Neural cell (in vitro differentiated cells): Measurements from ENCODE around the gene PTPRK. TPM values are rescaled to one million over a fixed set of nuclear protein-coding genes. Genes with fewer than 3 reads are reported as not detected.

Source experiments
- H2AFZ ChIP-seq: fragments of 200-600, 300-800 bp; sonication (generic), shearing (Covaris generic); 2 replicates; pipeline ENCODE4 v1.6.0; 2014; ENCODE audit warnings: low read depth, mild to moderate bottlenecking, antibody characterized with exemption, low read length, moderate library complexity
- H3F3A ChIP-seq: fragments of 200-600 bp; shearing (Covaris generic); 2 replicates; pipeline ENCODE4 v1.6.1; 2016; ENCODE audit warnings: mild to moderate bottlenecking, moderate library complexity, mixed read lengths, antibody characterized with exemption, low read length; ENCODE audit not compliant: insufficient read depth, poor library complexity, severe bottlenecking
- H3K27ac ChIP-seq: fragments of 200-600, 300-800 bp; sonication (generic), shearing (Covaris generic); 2 replicates; pipeline ENCODE4 v1.5.1; 2014; ENCODE audit warnings: mild to moderate bottlenecking, low read length, moderate library complexity
- H3K27me3 ChIP-seq: fragments of 300-800, 200-600 bp; sonication (generic), shearing (Covaris generic); 2 replicates; pipeline ENCODE4 v1.6.0; 2014; ENCODE audit warnings: mild to moderate bottlenecking, low read depth, low read length, moderate library complexity; ENCODE audit not compliant: insufficient read depth
- H3K36me3 ChIP-seq: fragments of 300-800, 200-600 bp; sonication (generic), shearing (Covaris generic); 2 replicates; pipeline ENCODE4 v1.5.1; 2014; ENCODE audit warnings: mild to moderate bottlenecking, antibody characterized with exemption, low read length, moderate library complexity; ENCODE audit not compliant: insufficient read depth
- H3K4me2 ChIP-seq: fragments of 300-800, 200-600 bp; sonication (generic), shearing (Covaris generic); 2 replicates; pipeline ENCODE4 v1.6.0; 2014; ENCODE audit warnings: mild to moderate bottlenecking, low read length
- H3K4me3 ChIP-seq: fragments of 300-800, 200-600 bp; sonication (generic), shearing (Covaris generic); 2 replicates; pipeline ENCODE4 v1.5.1; 2014; ENCODE audit warnings: mild to moderate bottlenecking, low read length, moderate library complexity
- H3K79me2 ChIP-seq: fragments of 200-600 bp; shearing (Covaris generic); replicated peaks from 2 replicates; pipeline ENCODE4 v1.6.0; 2014; ENCODE audit warnings: mild to moderate bottlenecking, low read length, moderate library complexity; ENCODE audit not compliant: insufficient read depth
- H3K9ac ChIP-seq: fragments of 300-800, 200-600 bp; sonication (generic), shearing (Covaris generic); 2 replicates; pipeline ENCODE4 v1.6.1; 2016; ENCODE audit warnings: mild to moderate bottlenecking, low read length, mixed read lengths
- H3K9me2 ChIP-seq: fragments of 200-600 bp; shearing (Covaris generic); 2 replicates; pipeline ENCODE4 v1.6.1; 2016; ENCODE audit warnings: mild to moderate bottlenecking, low read length, mixed read lengths; ENCODE audit not compliant: insufficient read depth
- H3K9me3 ChIP-seq: fragments of 200-600, 300-800 bp; sonication (generic), shearing (Covaris generic); 2 replicates; pipeline ENCODE4 v1.6.1; 2016; ENCODE audit warnings: mild to moderate bottlenecking, mixed run types, low read length, moderate library complexity, mixed read lengths
- H4K20me1 ChIP-seq: fragments of 200-600 bp; shearing (Covaris generic); 2 replicates; pipeline ENCODE4 v1.6.1; 2016; ENCODE audit warnings: mild to moderate bottlenecking, mixed run types; ENCODE audit not compliant: insufficient read depth
- EP300 ChIP-seq: fragments of 450-650 bp; conservative IDR thresholded peaks from 2 replicates; pipeline ENCODE4 v1.6.1; 2014; ENCODE audit warnings: antibody characterized with exemption, mild to moderate bottlenecking, moderate library complexity; ENCODE audit not compliant: poor library complexity, severe bottlenecking
- EZH2 ChIP-seq: fragments of 200-600, 300-800 bp; shearing (Covaris generic), sonication (generic); IDR thresholded peaks from 2 replicates; pipeline ENCODE4 v1.6.1; 2014; ENCODE audit warnings: antibody characterized with exemption, low read length, borderline replicate concordance, mild to moderate bottlenecking; ENCODE audit not compliant: insufficient read depth, poor library complexity, severe bottlenecking
- MXI1 ChIP-seq: fragments of 450-650 bp; conservative IDR thresholded peaks from 2 replicates; pipeline ENCODE4 v1.6.1; 2014; ENCODE audit warnings: antibody characterized with exemption, mild to moderate bottlenecking; ENCODE audit not compliant: poor library complexity, severe bottlenecking
- POLR2AphosphoS5 ChIP-seq: IDR thresholded peaks from 2 replicates; pipeline ENCODE4 v1.6.1; 2012
- RAD21 ChIP-seq: fragments of 450-650 bp; conservative IDR thresholded peaks from 2 replicates; pipeline ENCODE4 v1.6.1; 2014; ENCODE audit warnings: antibody characterized with exemption, mild to moderate bottlenecking, moderate library complexity
- SMC3 ChIP-seq: fragments of 450-650 bp; conservative IDR thresholded peaks from 2 replicates; pipeline ENCODE4 v1.6.1; 2014; ENCODE audit warnings: antibody characterized with exemption, mild to moderate bottlenecking, moderate library complexity; ENCODE audit not compliant: poor library complexity
- TAF1 ChIP-seq: IDR thresholded peaks from 2 replicates; pipeline ENCODE4 v1.6.1; 2012; ENCODE audit warnings: low read depth
- polyA plus RNA-seq: library from polyadenylated mRNA; depleted of rRNA; stranded (reverse); fragments of >200 nt; gene quantifications from 2 replicates; pipeline ENCODE4 v1.2.3, GENCODE V29; 2014
- TF ChIP-seq, protein P1 (sequence below): IDR thresholded peaks from 2 replicates; pipeline ENCODE4 v1.6.1; 2012; ENCODE audit warnings: borderline replicate concordance
- TF ChIP-seq, protein P2 (sequence below): fragments of 450-650 bp; IDR thresholded peaks from 2 replicates; pipeline ENCODE4 v1.5.1; 2014; ENCODE audit warnings: antibody characterized with exemption, mild to moderate bottlenecking, moderate library complexity; ENCODE audit not compliant: poor library complexity, severe bottlenecking

Gene PTPRK
- polyA plus RNA-seq, 1 donor from 2014 or later = 10.4 TPM

DNA sequence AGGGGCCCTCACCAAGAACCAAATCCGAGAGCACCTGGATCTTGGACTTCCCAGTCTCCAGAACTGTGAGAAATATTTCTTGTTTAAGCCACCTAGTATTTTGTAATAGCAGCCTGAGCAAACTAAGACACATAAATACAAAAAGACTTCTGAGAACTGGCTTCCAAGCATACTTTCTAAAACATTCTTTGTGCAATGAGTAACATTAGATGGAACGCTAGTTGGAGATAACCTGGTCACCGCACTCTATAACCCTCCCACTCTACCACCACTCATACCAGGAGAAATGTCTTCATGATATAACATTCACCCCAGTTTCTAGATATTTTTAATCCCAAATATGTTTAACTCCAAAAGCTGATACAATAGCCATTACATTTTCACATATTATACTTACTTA lies 450.0 kb downstream of the PTPRK start:
- H3K4me3 ChIP-seq = no peak overlapping the region
- H3K4me2 ChIP-seq = no peak overlapping the region
- no peak overlapping the region for H3K9ac ChIP-seq
- H3K27ac ChIP-seq = no peak overlapping the region
- H4K20me1 ChIP-seq = no peaks in the 10 kb centered on the region
- no peaks in the 10 kb centered on the region for H3K9me2 ChIP-seq
- H2AFZ ChIP-seq = no peak overlapping the region
- no peaks in the 10 kb centered on the region for H3K36me3 ChIP-seq
- H3K9me3 ChIP-seq = no peaks in the 10 kb centered on the region
- no peaks in the 10 kb centered on the region for H3K79me2 ChIP-seq
- no peaks in the 10 kb centered on the region for H3F3A ChIP-seq
- TF ChIP-seq EP300 (no peak), TAF1 (no peak), POLR2AphosphoS5 (no peak), EZH2 (no peak), SMC3 (no peak), RAD21 (no peak), MXI1 (no peak)
- TF ChIP-seq, protein P1, sequence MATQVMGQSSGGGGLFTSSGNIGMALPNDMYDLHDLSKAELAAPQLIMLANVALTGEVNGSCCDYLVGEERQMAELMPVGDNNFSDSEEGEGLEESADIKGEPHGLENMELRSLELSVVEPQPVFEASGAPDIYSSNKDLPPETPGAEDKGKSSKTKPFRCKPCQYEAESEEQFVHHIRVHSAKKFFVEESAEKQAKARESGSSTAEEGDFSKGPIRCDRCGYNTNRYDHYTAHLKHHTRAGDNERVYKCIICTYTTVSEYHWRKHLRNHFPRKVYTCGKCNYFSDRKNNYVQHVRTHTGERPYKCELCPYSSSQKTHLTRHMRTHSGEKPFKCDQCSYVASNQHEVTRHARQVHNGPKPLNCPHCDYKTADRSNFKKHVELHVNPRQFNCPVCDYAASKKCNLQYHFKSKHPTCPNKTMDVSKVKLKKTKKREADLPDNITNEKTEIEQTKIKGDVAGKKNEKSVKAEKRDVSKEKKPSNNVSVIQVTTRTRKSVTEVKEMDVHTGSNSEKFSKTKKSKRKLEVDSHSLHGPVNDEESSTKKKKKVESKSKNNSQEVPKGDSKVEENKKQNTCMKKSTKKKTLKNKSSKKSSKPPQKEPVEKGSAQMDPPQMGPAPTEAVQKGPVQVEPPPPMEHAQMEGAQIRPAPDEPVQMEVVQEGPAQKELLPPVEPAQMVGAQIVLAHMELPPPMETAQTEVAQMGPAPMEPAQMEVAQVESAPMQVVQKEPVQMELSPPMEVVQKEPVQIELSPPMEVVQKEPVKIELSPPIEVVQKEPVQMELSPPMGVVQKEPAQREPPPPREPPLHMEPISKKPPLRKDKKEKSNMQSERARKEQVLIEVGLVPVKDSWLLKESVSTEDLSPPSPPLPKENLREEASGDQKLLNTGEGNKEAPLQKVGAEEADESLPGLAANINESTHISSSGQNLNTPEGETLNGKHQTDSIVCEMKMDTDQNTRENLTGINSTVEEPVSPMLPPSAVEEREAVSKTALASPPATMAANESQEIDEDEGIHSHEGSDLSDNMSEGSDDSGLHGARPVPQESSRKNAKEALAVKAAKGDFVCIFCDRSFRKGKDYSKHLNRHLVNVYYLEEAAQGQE = no peak
- TF ChIP-seq, protein P2, sequence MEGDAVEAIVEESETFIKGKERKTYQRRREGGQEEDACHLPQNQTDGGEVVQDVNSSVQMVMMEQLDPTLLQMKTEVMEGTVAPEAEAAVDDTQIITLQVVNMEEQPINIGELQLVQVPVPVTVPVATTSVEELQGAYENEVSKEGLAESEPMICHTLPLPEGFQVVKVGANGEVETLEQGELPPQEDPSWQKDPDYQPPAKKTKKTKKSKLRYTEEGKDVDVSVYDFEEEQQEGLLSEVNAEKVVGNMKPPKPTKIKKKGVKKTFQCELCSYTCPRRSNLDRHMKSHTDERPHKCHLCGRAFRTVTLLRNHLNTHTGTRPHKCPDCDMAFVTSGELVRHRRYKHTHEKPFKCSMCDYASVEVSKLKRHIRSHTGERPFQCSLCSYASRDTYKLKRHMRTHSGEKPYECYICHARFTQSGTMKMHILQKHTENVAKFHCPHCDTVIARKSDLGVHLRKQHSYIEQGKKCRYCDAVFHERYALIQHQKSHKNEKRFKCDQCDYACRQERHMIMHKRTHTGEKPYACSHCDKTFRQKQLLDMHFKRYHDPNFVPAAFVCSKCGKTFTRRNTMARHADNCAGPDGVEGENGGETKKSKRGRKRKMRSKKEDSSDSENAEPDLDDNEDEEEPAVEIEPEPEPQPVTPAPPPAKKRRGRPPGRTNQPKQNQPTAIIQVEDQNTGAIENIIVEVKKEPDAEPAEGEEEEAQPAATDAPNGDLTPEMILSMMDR = no peak
- H3K27me3 ChIP-seq = no peaks in the 10 kb centered on the region

DNA sequence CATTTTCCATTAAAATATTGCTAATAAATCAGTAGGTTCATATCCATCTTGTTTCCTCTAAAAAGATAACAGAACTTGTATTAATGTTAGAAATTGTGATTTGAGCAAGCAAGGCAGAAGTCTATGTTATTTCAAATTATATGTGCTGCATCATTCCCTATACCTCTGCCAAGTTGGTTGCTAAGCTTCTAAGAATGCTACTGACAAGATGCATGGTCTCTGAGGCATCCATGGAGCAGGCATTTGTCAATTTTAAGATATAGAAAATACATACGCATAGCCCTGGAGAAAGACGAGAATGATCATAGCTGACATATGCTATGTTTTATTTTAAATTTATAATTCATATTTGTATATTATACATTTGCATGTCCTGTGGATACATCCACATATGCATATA lies 451.2 kb downstream of the PTPRK start:
- H3K27ac ChIP-seq = no peak overlapping the region
- H3K4me3 ChIP-seq = no peak overlapping the region
- H3K79me2 ChIP-seq = no peaks in the 10 kb centered on the region
- no peak overlapping the region for H2AFZ ChIP-seq
- no peak overlapping the region for H3K4me2 ChIP-seq
- no peaks in the 10 kb centered on the region for H3K36me3 ChIP-seq
- no peaks in the 10 kb centered on the region for H4K20me1 ChIP-seq
- no peaks in the 10 kb centered on the region for H3K9me2 ChIP-seq
- no peaks in the 10 kb centered on the region for H3F3A ChIP-seq
- TF ChIP-seq TAF1 (no peak), EP300 (no peak)
- no peak overlapping the region for H3K9ac ChIP-seq
- H3K27me3 ChIP-seq = no peaks in the 10 kb centered on the region
- H3K9me3 ChIP-seq = no peaks in the 10 kb centered on the region

DNA sequence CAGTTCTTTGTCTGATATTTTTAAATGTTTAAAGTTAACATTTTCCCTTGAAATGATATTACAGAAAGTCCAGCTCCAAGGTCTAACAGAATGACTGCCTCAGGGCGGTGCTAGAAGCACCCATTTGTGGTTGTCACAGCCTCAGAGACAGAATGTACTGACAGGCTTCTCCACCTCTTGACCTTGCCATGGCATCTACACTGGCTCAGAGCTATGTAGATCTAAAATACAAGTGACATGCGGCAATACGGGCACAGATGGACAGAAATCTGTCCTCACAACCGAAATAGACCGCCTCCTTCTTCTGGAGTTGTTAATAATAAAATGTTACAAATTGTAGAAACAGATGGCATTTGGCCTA lies 452.3 kb downstream of the PTPRK start:
- Histone ChIP-seq H3K4me2 (no peak overlapping the region), H3K36me3 (no peaks in the 10 kb centered on the region), H3K9me3 (no peaks in the 10 kb centered on the region), H3K27me3 (no peaks in the 10 kb centered on the region), H3K27ac (no peak overlapping the region), H4K20me1 (no peaks in the 10 kb centered on the region), H3K9ac (no peak overlapping the region), H3K9me2 (no peaks in the 10 kb centered on the region), H3K79me2 (no peaks in the 10 kb centered on the region), H3K4me3 (no peak overlapping the region), H3F3A (no peaks in the 10 kb centered on the region), H2AFZ (no peak overlapping the region)
- no peak for TF ChIP-seq RAD21
- no peak for TF ChIP-seq TAF1
- TF ChIP-seq MXI1 = no peak
- no peak for TF ChIP-seq SMC3
